ENCODE data around the gene SPEN.

Gene SPEN

GRCh38 chr1:15959424-15959823, 111.9 kb downstream of the SPEN start:
- TF ChIP-seq SIN3A (IDR thresholded peaks at IDR 0.05; ENCODE audit: borderline replicate concordance, insufficient read depth, low read length) (no peak), POLR2AphosphoS5 (IDR thresholded peaks at IDR 0.05; ENCODE audit: low read depth, low read length) (no peak), REST (IDR thresholded peaks at IDR 0.05; ENCODE audit: insufficient read depth in 1 of 2, low read depth in 2 of 2, low read length in 2 of 2) (no peak)

DNA sequence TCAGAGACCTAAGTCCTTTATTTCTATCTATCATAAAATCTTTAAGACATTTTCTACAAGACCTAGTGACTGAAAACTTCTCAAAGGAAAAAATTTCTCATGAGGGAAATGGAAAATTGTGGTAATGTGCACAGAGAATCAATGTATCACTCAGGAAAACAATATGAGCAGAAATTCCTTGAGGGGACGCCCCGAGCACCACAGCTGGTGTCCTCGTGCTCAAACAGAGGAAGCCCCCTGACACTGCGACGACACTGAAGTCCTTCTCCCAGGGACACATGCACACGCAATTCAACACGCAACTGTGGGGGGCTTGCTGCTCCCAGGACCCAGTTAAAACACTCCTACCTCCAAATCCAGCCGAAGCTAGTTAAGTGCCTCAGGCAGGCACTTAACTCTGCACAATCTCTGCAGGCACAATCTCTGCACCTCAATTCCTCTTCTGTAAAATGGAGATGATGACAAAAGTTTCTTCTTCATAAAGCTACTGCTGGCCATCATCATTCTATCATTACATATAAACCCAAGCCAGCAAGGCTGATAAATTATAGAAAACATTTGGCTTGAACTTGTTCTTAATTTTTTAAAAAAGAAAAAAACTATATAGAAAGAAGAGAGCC, 112.4 kb downstream of the SPEN start:
- TF ChIP-seq TAF1 (IDR thresholded peaks at IDR 0.05; ENCODE audit: borderline replicate concordance, insufficient read depth, low read length) (no peak), REST (IDR thresholded peaks at IDR 0.05; ENCODE audit: insufficient read depth in 1 of 2, low read depth in 2 of 2, low read length in 2 of 2) (no peak), POLR2AphosphoS5 (IDR thresholded peaks at IDR 0.05; ENCODE audit: low read depth, low read length) (no peak), SIN3A (IDR thresholded peaks at IDR 0.05; ENCODE audit: borderline replicate concordance, insufficient read depth, low read length) (no peak), FOXP2 (optimal IDR thresholded peaks at IDR 0.05; ENCODE audit: borderline replicate concordance, extremely low read depth, extremely low read length, insufficient read depth) (no peak)

DNA sequence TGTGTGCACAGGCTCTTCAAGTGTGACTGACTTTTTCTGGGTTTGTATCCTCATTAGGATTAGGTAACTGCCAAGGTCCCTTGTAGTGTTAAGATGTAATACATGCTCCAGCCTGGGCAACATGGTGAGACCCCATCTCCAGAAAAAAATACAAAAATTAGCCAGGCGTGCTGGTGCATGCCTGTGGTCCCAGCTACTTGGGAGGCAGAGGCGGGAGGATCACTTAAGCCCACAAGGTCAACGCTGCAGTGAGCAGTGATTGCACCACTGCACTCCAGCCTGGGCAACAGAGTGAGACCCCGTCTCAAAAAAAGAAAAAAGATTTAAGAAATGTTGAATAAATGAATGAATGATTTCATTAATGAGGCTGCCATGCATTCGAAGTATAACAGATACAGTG, 113.3 kb downstream of the SPEN start:
- TF ChIP-seq SIN3A (IDR thresholded peaks at IDR 0.05; ENCODE audit: borderline replicate concordance, insufficient read depth, low read length), result no peak
- TF ChIP-seq FOXP2 (optimal IDR thresholded peaks at IDR 0.05; ENCODE audit: borderline replicate concordance, extremely low read depth, extremely low read length, insufficient read depth), result no peak
- no peak for TF ChIP-seq POLR2AphosphoS5 (IDR thresholded peaks at IDR 0.05; ENCODE audit: low read depth, low read length)
- TF ChIP-seq TAF1 (IDR thresholded peaks at IDR 0.05; ENCODE audit: borderline replicate concordance, insufficient read depth, low read length), result no peak
- TF ChIP-seq REST (IDR thresholded peaks at IDR 0.05; ENCODE audit: insufficient read depth in 1 of 2, low read depth in 2 of 2, low read length in 2 of 2), result no peak

- TF ChIP-seq REST (IDR thresholded peaks at IDR 0.05; ENCODE audit: insufficient read depth in 1 of 2, low read depth in 2 of 2, low read length in 2 of 2), result no peak
- no peak for TF ChIP-seq SIN3A (IDR thresholded peaks at IDR 0.05; ENCODE audit: borderline replicate concordance, insufficient read depth, low read length)
- no peak for TF ChIP-seq TAF1 (IDR thresholded peaks at IDR 0.05; ENCODE audit: borderline replicate concordance, insufficient read depth, low read length)
- TF ChIP-seq FOXP2 (optimal IDR thresholded peaks at IDR 0.05; ENCODE audit: borderline replicate concordance, extremely low read depth, extremely low read length, insufficient read depth), result no peak
- TF ChIP-seq POLR2AphosphoS5 (IDR thresholded peaks at IDR 0.05; ENCODE audit: low read depth, low read length), result no peak
Measured at GRCh38 chr1:15961492-15961891, 114.0 kb downstream of the SPEN start.

DNA sequence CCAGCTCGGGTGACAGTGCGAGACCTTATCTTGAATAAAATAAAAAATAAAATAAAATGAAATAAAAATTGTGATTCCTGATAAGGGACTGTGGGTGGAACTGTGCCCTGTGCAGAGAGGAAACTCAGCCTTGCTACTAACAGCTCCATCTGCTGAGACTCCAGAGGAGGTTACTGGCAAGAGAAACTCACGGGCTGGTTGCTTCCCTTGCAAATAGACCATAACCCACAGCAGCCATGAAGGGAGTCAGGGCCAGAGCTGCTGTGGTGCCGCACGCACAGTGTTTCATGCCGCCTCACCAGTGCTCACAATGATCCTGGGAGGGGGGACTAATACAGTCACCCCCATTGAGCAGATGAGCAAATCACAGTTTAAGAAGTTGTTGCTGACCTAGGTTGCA, 114.7 kb downstream of the SPEN start:
- TF ChIP-seq FOXP2 (optimal IDR thresholded peaks at IDR 0.05; ENCODE audit: borderline replicate concordance, extremely low read depth, extremely low read length, insufficient read depth) (no peak), POLR2AphosphoS5 (IDR thresholded peaks at IDR 0.05; ENCODE audit: low read depth, low read length) (no peak), TAF1 (IDR thresholded peaks at IDR 0.05; ENCODE audit: borderline replicate concordance, insufficient read depth, low read length) (no peak), SIN3A (IDR thresholded peaks at IDR 0.05; ENCODE audit: borderline replicate concordance, insufficient read depth, low read length) (no peak)

Data from PFSK-1 (cell line).